Gastroesophageal sphincter (tissue), 4 donors: Measurements from ENCODE around the gene OR8G1. TPM values are rescaled to one million over a fixed set of nuclear protein-coding genes. Genes with fewer than 3 reads are reported as not detected.

Experiments
- ATAC-seq: fragments of 150-250 bp; one replicate; pipeline ENCODE4 v1.9.1; 2016; ENCODE audit warnings: mild to moderate bottlenecking, moderate library complexity
- H3K27ac ChIP-seq, 4 donors: fragments of 200-600 bp; sonication (generic) in 3 of 4; 1 replicate in 3 of 4; 2 replicates in 1 of 4; pipeline ENCODE4 v1.5.1; 2016 to 2019
- H3K27me3 ChIP-seq: fragments of 200-600 bp; sonication (generic); one replicate; pipeline ENCODE4 v1.5.1; 2019
- H3K36me3 ChIP-seq, 2 donors: fragments of 200-600 bp; sonication (generic); one replicate each; pipeline ENCODE4 v1.5.1; 2019; ENCODE audit warnings: control low read depth in 1 of 2
- H3K4me1 ChIP-seq, 3 donors: fragments of 200-600 bp; sonication (generic); 1 replicate in 2 of 3; 2 replicates in 1 of 3; pipeline ENCODE4 v1.5.1; 2016 to 2019; ENCODE audit warnings: control low read depth in 2 of 3
- H3K4me3 ChIP-seq, 2 donors: fragments of 200-600 bp; sonication (generic); one replicate each; pipeline ENCODE4 v1.5.1; 2019; ENCODE audit warnings: mild to moderate bottlenecking in 1 of 2, moderate library complexity in 1 of 2
- H3K9me3 ChIP-seq, 3 donors: fragments of 200-600 bp; sonication (generic); one replicate each; pipeline ENCODE4 v1.5.1; 2017 to 2019; ENCODE audit warnings: control low read depth in 2 of 3
- EP300 ChIP-seq: sonication (generic); formaldehyde crosslinking; IDR thresholded peaks from one replicate; pipeline ENCODE4 v1.6.1; 2017; ENCODE audit warnings: antibody characterized with exemption, mild to moderate bottlenecking
- POLR2A ChIP-seq, 2 donors: fragments of 450-650 bp; IDR thresholded peaks; one replicate each; pipeline ENCODE4 v1.6.1; 2017; ENCODE audit warnings: antibody characterized with exemption in 2 of 2, mild to moderate bottlenecking in 2 of 2, moderate library complexity in 1 of 2
- POLR2AphosphoS5 ChIP-seq: sonication (generic); formaldehyde crosslinking; IDR thresholded peaks from one replicate; pipeline ENCODE4 v1.6.1; 2017; ENCODE audit warnings: antibody characterized with exemption
- WGBS, 2 donors: methylation state at CpG; one replicate each; pipeline ENCODE4 v1.1.5; 2018; ENCODE audit warnings: low coverage in 1 of 2; 5-methylcytosine and 5-hydroxymethylcytosine counted together
- total RNA-seq, 4 donors: library from RNA; depleted of rRNA; stranded (reverse); fragments of >200 nt; gene quantifications; one replicate each; pipeline ENCODE4 v1.1.0, GENCODE V29; 2016
- TF ChIP-seq, protein P1 (sequence below), 4 experiments: fragments of 200-600 bp in 2 of 4; fragments of 450-650 bp in 2 of 4; sonication (generic) in 1 of 4; IDR thresholded peaks; one replicate each; pipeline ENCODE4 v1.5.1; 2017 to 2019; ENCODE audit warnings: antibody characterized with exemption in 4 of 4, mild to moderate bottlenecking in 2 of 4, moderate library complexity in 2 of 4

OR8G1 gene
- total RNA-seq, 4 donors from 2014 or later, result not detected

DNA sequence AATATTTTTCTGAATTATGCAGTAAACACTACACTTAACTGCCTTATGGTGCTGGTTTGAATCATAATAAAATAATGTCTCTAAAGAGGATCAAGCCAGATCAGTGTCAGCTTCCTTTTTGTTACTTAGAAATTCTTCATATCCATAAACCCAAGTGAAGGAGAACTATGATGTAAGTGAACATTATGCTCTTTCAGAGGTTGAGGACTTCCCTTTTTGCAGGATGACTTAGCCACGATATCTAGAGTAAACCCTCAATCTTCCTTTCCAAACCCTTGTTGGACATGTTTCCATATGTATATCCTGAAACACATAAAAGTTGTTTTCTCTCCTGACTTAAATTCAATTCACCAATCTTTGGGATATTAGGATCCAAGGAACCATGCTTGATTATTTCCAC is 53.8 kb downstream of the OR8G1 start:
- no peak for ATAC-seq
- TF ChIP-seq, protein P1, sequence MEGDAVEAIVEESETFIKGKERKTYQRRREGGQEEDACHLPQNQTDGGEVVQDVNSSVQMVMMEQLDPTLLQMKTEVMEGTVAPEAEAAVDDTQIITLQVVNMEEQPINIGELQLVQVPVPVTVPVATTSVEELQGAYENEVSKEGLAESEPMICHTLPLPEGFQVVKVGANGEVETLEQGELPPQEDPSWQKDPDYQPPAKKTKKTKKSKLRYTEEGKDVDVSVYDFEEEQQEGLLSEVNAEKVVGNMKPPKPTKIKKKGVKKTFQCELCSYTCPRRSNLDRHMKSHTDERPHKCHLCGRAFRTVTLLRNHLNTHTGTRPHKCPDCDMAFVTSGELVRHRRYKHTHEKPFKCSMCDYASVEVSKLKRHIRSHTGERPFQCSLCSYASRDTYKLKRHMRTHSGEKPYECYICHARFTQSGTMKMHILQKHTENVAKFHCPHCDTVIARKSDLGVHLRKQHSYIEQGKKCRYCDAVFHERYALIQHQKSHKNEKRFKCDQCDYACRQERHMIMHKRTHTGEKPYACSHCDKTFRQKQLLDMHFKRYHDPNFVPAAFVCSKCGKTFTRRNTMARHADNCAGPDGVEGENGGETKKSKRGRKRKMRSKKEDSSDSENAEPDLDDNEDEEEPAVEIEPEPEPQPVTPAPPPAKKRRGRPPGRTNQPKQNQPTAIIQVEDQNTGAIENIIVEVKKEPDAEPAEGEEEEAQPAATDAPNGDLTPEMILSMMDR (IDR thresholded peaks at IDR 0.05), result no peak
- Histone ChIP-seq H3K36me3 (no peaks in the 10 kb centered on the region), H3K27me3 (no peaks in the 10 kb centered on the region), H3K27ac (no peak overlapping the region), H3K4me1 (no peaks in the 10 kb centered on the region), H3K9me3 (peaks cover 0 to 3% (median 0%) of the 10 kb centered on the region in 3 donors), H3K4me3 (no peak overlapping the region)
- WGBS, 2 donors, result 61 to 89% methylated on average over 1 of the region's 1 CpG

DNA sequence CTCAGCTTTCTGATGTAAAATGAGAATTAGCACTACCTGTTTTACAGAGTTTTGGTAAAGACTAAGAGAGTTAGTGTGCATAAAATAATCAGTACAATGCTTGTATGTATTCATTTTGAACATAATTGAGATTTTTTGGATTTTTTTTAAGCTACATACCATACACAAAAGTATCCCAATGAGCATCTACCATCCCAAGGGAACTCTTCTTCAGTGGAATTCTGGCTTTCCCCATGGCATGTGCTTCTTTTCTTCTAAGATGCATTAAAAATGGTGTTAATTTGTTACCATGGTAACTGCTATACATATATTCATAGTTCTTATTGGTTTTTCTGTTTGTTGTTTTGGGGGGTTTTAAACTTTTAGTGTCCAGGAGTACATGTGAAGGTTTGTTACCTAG is 55.1 kb downstream of the OR8G1 start:
- Histone ChIP-seq H3K4me3 (no peak overlapping the region), H3K4me1 (no peaks in the 10 kb centered on the region), H3K9me3 (peaks cover 0 to 8% (median 0%) of the 10 kb centered on the region in 3 donors), H3K27ac (no peak overlapping the region), H3K36me3 (no peaks in the 10 kb centered on the region), H3K27me3 (no peaks in the 10 kb centered on the region)
- TF ChIP-seq EP300 (no peak), POLR2AphosphoS5 (no peak), POLR2A (IDR thresholded peaks at IDR 0.05) (no peak)
- ATAC-seq, result no peak

DNA sequence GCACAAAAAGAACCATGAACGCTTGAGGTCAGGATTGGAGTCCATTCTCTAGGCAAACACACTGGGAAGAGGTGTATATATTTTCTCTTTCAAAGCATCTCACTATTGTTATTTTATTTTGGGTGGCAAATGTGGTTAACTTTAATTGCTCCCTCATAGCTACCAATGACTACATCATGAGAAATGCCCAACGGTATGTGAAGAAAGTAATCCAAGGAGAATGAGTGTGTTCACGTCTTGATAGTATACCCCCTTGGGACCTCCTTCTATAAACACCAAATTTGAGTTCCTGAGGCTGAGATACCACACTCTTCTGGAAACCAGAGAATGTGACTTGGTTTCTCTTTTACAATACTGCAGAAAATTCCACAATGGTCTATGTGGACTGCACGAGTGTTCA is 57.0 kb downstream of the OR8G1 start:
- ATAC-seq, result no peak
- H3K27me3 ChIP-seq, result no peaks in the 10 kb centered on the region
- no peak overlapping the region for H3K27ac ChIP-seq
- no peak overlapping the region for H3K4me3 ChIP-seq
- H3K36me3 ChIP-seq, result no peaks in the 10 kb centered on the region
- H3K9me3 ChIP-seq, result peaks cover 0 to 8% (median 0%) of the 10 kb centered on the region in 3 donors
- WGBS, 2 donors, result 78 to 79% methylated on average over 3 to 4 of the region's 4 CpGs
- no peak for TF ChIP-seq POLR2AphosphoS5
- TF ChIP-seq POLR2A (IDR thresholded peaks at IDR 0.05), result no peak
- TF ChIP-seq EP300, result no peak
- H3K4me1 ChIP-seq, result no peaks in the 10 kb centered on the region

DNA sequence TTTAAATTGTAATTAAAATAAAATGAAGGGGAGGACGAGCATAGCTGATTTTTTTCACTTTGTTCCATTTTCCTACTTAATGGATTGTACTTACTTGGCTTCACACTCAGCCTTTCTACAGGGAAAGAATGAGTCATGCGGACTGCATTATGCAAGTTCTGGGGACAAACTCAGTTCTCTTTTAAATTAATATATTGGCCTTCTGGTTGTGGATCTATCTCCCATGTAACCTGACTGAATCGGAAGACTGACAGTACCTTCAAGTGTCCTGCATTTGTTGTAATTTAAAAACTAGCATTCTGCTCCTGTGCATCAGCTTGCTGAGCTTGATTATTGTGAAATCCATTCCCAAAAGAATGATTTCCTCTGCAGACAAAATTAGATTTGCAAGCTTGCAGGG is 60.7 kb downstream of the OR8G1 start:
- Histone ChIP-seq H3K27me3 (no peaks in the 10 kb centered on the region), H3K9me3 (peaks cover 0 to 8% (median 0%) of the 10 kb centered on the region in 3 donors), H3K4me1 (no peaks in the 10 kb centered on the region), H3K4me3 (no peak overlapping the region), H3K27ac (no peak overlapping the region), H3K36me3 (no peaks in the 10 kb centered on the region)
- ATAC-seq, result peak; percentile 36
- TF ChIP-seq, protein P1 (IDR thresholded peaks at IDR 0.05), result no peak
- TF ChIP-seq POLR2A (IDR thresholded peaks at IDR 0.05) (no peak), POLR2AphosphoS5 (no peak), EP300 (no peak)
- 42 to 56% methylated on average over 3 of the region's 3 CpGs for WGBS, 2 donors

GRCh38 chr11:124302347-124303125 is 61.6 kb downstream of the OR8G1 start:
- Histone ChIP-seq H3K36me3 (no peaks in the 10 kb centered on the region), H3K9me3 (peaks cover 0 to 8% (median 0%) of the 10 kb centered on the region in 3 donors), H3K27me3 (no peaks in the 10 kb centered on the region), H3K4me3 (no peak overlapping the region), H3K27ac (no peak overlapping the region), H3K4me1 (no peaks in the 10 kb centered on the region)
- WGBS, 2 donors, result 27 to 53% methylated on average over 3 of the region's 3 CpGs
- TF ChIP-seq EP300, result no peak
- no peak for TF ChIP-seq POLR2A (IDR thresholded peaks at IDR 0.05)
- no peak for TF ChIP-seq POLR2AphosphoS5
- TF ChIP-seq, protein P1 (IDR thresholded peaks at IDR 0.05), result no peak
- ATAC-seq, result no peak

Other genes starting within 250 kb of the OR8G1 start
- not detected for gene OR10G6, start 245.9 kb upstream of the OR8G1 start, total RNA-seq
- gene OR10G4, start 228.1 kb upstream of the OR8G1 start, total RNA-seq, result not detected
- gene OR10G9, start 218.1 kb upstream of the OR8G1 start, total RNA-seq, result not detected
- gene OR10G8, start 214.3 kb upstream of the OR8G1 start, total RNA-seq, result not detected
- gene OR10G7, start 199.8 kb upstream of the OR8G1 start, total RNA-seq, result not detected
- 10 to 100 TPM; 13.4 to 23.0 (median 18.6) TPM for gene VWA5A, start 125.6 kb upstream of the OR8G1 start, total RNA-seq
- not detected for gene OR10D3, start 57.8 kb upstream of the OR8G1 start, total RNA-seq
- not detected for gene OR8G5, start 15.3 kb downstream of the OR8G1 start, total RNA-seq
- gene OR8D1, start 72.9 kb downstream of the OR8G1 start, total RNA-seq, result not detected
- not detected for gene OR8D2, start 79.1 kb downstream of the OR8G1 start, total RNA-seq
- not detected for gene OR8B2, start 143.4 kb downstream of the OR8G1 start, total RNA-seq
- gene OR8B3, start 157.9 kb downstream of the OR8G1 start, total RNA-seq, result not detected
- gene OR8B4, start 183.8 kb downstream of the OR8G1 start, total RNA-seq, result not detected
- gene OR8B8, start 204.6 kb downstream of the OR8G1 start, total RNA-seq, result not detected